ENCODE measurements around the gene PRKRA.
"Not testable (repeated sequence)": the region's sequence is repeated elsewhere in the genome, so short reads cannot be mapped to it uniquely, and the experiment has no call there.

Gene PRKRA

GRCh38 chr2:178457390-178457886 lies 6.5 kb upstream of the PRKRA start:
- no peak for DNase-seq

GRCh38 chr2:178455947-178456346 lies 5.0 kb upstream of the PRKRA start:
- DNase-seq = peak; percentile 59

- DNase-seq = no peak
These were observed 1.9 kb upstream of the PRKRA start for GRCh38 chr2:178452870-178453269.

- DNase-seq = no peak
These were observed 1.4 kb upstream of the PRKRA start for GRCh38 chr2:178452334-178452733.

GRCh38 chr2:178450524-178450773 lies 526 bp downstream of the PRKRA start:
- no peak for DNase-seq

- no peak for DNase-seq
These were observed 1.1 kb downstream of the PRKRA start for GRCh38 chr2:178449700-178450523.

- DNase-seq = no peak
These were observed 1.9 kb downstream of the PRKRA start for GRCh38 chr2:178448968-178449661.

GRCh38 chr2:178441426-178441825 lies 9.5 kb downstream of the PRKRA start:
- peak; percentile 62 for DNase-seq

- DNase-seq = no peak
These were observed 14.3 kb downstream of the PRKRA start for GRCh38 chr2:178436662-178437061.

GRCh38 chr2:178429336-178429735 lies 21.6 kb downstream of the PRKRA start:
- no peak for DNase-seq

- no peak for DNase-seq
These were observed 22.6 kb downstream of the PRKRA start for GRCh38 chr2:178428396-178428806.

GRCh38 chr2:178427458-178427857 lies 23.5 kb downstream of the PRKRA start:
- DNase-seq = no peak

GRCh38 chr2:178426388-178426787 lies 24.6 kb downstream of the PRKRA start:
- no peak for DNase-seq

GRCh38 chr2:178425255-178425827 lies 25.6 kb downstream of the PRKRA start:
- no peak for DNase-seq

GRCh38 chr2:178423746-178424145 lies 27.2 kb downstream of the PRKRA start:
- not testable (repeated sequence) for DNase-seq

GRCh38 chr2:178422097-178422496 lies 28.9 kb downstream of the PRKRA start:
- no peak for DNase-seq

GRCh38 chr2:178420463-178420999 lies 30.4 kb downstream of the PRKRA start:
- DNase-seq = no peak

- no peak for DNase-seq
These were observed 31.9 kb downstream of the PRKRA start for GRCh38 chr2:178419123-178419522.

GRCh38 chr2:178418426-178418825 lies 32.5 kb downstream of the PRKRA start:
- no peak for DNase-seq

- no peak for DNase-seq
These were observed 33.1 kb downstream of the PRKRA start for GRCh38 chr2:178417916-178418315.

- DNase-seq = no peak
These were observed 35.0 kb downstream of the PRKRA start for GRCh38 chr2:178415979-178416378.

- DNase-seq = peak; percentile 94
These were observed 36.4 kb downstream of the PRKRA start for GRCh38 chr2:178414266-178415247.

All from fibroblast of skin of back (primary cell).